Coronary artery (tissue), 2 donors: ENCODE data around the gene PIAS2.

Source experiments
- DNase-seq: peaks from one replicate; pipeline ENCODE4 v3.0.0-alpha.2; 2017; ENCODE audit warnings: low spot score
- H3K27ac ChIP-seq, 2 donors: fragments of 200-600 bp; sonication (generic); one replicate each; pipeline ENCODE4 v1.5.1; 2016 to 2019
- H3K4me3 ChIP-seq: fragments of 200-600 bp; sonication (generic); 2 replicates; pipeline ENCODE4 v1.5.1; 2016; ENCODE audit warnings: mild to moderate bottlenecking, moderate library complexity
- CTCF ChIP-seq: fragments of 200-600 bp; sonication (generic); IDR thresholded peaks from one replicate; pipeline ENCODE4 v1.5.1; 2019; ENCODE audit warnings: antibody characterized with exemption

PIAS2 gene

DNA sequence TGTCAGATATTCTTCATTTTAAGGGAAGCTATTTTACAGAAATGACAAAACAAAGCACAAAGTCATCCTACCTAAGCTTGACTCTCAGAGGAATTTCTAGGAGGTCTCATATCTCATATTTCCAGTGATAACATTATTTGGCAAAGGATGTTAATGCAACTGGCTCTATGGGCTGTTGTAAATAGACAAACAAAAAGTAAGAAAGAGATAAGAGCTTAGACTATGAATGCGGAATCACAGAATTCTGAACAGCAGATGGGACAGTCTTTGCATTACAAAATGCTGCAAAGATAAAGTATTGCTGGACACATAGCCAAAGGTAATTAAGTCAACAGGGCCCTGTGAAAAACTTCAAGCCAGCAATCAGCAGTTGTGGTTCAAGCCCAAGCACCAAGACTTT lies 23.9 kb downstream of the PIAS2 start:
- Histone ChIP-seq H3K27ac (no peak overlapping the region), H3K4me3 (no peak overlapping the region)
- no peak for TF ChIP-seq CTCF
- no peak for DNase-seq

DNA sequence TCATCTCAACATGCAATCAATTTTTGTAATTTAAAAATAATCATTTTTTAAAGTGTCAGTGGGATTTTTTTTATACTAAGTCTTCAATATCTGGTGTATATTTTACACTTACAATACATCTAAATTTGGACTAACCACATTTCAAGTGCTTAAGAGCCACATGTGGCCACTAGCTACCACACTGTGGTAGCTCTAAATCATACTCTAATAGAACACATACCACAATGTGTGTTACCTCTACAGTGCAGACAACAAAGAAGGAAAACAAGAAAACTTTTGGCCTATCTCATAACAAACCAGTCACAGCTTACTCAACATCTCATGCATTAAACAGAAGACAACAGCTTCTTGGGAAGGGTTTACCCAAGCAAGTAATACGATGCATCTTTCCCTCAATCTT lies 24.5 kb downstream of the PIAS2 start:
- H3K4me3 ChIP-seq, result no peak overlapping the region
- TF ChIP-seq CTCF, result no peak
- DNase-seq, result no peak
- H3K27ac ChIP-seq, result no peak overlapping the region

GRCh38 chr18:46891742-46892214 lies 25.5 kb downstream of the PIAS2 start:
- no peak for TF ChIP-seq CTCF
- H3K27ac ChIP-seq, result no peak overlapping the region
- DNase-seq, result no peak
- no peak overlapping the region for H3K4me3 ChIP-seq

- no peak for TF ChIP-seq CTCF
- Histone ChIP-seq H3K4me3 (no peak overlapping the region), H3K27ac (no peak overlapping the region)
- DNase-seq, result no peak
These were observed 28.3 kb downstream of the PIAS2 start for GRCh38 chr18:46888965-46889364.

GRCh38 chr18:46886893-46887292 lies 30.4 kb downstream of the PIAS2 start:
- Histone ChIP-seq H3K27ac (no peak overlapping the region), H3K4me3 (no peak overlapping the region)
- TF ChIP-seq CTCF, result no peak
- DNase-seq, result no peak

- no peak for TF ChIP-seq CTCF
- DNase-seq, result no peak
- Histone ChIP-seq H3K4me3 (no peak overlapping the region), H3K27ac (no peak overlapping the region)
These were observed 34.1 kb downstream of the PIAS2 start for GRCh38 chr18:46883180-46883579.

DNA sequence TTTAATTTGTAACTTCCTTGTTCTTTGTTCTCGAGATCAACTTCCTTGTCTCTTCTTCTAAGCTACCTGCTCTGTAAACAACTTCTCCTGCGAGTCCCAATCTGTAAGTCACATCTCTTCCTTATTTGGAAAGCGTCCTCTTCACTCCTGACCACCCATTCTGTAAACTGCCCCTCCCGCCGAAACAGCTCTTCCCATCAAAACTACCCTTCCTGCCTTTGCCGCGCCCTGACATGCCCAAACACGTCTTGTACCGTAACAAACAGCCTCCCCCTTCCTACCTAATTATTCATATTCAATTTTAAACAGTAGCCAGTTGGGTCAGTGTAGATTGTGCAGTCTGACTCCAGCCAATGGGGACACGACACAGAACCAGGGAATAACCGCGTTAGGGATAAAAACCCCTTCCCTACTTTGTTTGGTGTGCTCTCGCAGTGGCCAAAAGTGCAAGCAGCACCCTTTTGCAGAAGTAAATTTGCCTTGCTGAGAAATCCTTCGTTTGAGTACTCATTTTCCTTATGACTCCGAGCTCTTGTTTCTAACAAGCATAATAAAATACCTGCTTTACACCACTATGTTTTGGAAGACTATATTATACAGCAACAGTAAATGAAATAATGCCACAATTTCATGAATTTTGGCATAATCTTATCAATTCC lies 39.8 kb downstream of the PIAS2 start:
- no peak for DNase-seq
- no peak for TF ChIP-seq CTCF
- Histone ChIP-seq H3K27ac (no peak overlapping the region), H3K4me3 (no peak overlapping the region)
